Gastroesophageal sphincter (tissue), 3 donors: Measurements from ENCODE around the gene CYS1.

Experiments used
- CTCF ChIP-seq, 4 experiments: fragments of 200-600 bp in 2 of 4; fragments of 450-650 bp in 2 of 4; sonication (generic) in 1 of 4; IDR thresholded peaks; one replicate each; pipeline ENCODE4 v1.5.1; 2017 to 2019; ENCODE audit warnings: antibody characterized with exemption in 4 of 4, mild to moderate bottlenecking in 2 of 4, moderate library complexity in 2 of 4
- EP300 ChIP-seq: sonication (generic); formaldehyde crosslinking; IDR thresholded peaks from one replicate; pipeline ENCODE4 v1.6.1; 2017; ENCODE audit warnings: antibody characterized with exemption, mild to moderate bottlenecking
- POLR2AphosphoS5 ChIP-seq: sonication (generic); formaldehyde crosslinking; IDR thresholded peaks from one replicate; pipeline ENCODE4 v1.6.1; 2017; ENCODE audit warnings: antibody characterized with exemption

- TF ChIP-seq CTCF (IDR thresholded peaks at IDR 0.05) (no peak), EP300 (no peak), POLR2AphosphoS5 (no peak)
These were observed 70.9 kb downstream of the CYS1 start for GRCh38 chr2:10009271-10009810.
